ENCODE data around the gene LRP3.
"Not testable (repeated sequence)": the region's sequence is repeated elsewhere in the genome, so short reads cannot be mapped to it uniquely, and the experiment has no call there.

Gene LRP3, protein sequence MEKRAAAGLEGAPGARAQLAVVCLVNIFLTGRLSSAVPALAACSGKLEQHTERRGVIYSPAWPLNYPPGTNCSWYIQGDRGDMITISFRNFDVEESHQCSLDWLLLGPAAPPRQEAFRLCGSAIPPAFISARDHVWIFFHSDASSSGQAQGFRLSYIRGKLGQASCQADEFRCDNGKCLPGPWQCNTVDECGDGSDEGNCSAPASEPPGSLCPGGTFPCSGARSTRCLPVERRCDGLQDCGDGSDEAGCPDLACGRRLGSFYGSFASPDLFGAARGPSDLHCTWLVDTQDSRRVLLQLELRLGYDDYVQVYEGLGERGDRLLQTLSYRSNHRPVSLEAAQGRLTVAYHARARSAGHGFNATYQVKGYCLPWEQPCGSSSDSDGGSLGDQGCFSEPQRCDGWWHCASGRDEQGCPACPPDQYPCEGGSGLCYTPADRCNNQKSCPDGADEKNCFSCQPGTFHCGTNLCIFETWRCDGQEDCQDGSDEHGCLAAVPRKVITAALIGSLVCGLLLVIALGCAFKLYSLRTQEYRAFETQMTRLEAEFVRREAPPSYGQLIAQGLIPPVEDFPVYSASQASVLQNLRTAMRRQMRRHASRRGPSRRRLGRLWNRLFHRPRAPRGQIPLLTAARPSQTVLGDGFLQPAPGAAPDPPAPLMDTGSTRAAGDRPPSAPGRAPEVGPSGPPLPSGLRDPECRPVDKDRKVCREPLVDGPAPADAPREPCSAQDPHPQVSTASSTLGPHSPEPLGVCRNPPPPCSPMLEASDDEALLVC

DNA sequence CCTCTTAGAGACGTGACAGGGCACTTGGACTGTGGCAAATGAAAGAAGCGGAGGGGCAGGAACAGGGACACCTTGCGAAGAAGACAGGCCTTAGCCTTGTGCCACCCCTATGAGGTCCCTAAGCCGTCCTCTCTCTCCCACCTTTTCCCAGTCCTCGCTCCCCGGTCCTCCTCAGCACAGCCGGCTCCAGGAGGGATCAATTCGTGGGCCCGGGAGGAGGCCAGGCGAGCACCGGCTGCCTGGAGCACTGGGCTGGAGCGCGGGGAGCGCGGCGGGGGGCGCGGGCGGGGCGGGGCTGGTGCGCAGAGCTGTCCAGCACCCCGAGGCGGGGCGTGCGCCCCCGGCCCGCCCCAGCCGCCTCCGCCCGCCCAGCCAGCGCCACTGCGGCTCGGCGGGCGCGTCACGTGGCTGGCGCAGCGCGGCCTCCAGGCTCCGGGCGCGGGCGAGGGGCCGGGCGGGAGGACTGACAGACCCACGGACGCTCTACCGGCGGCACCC, at the start of gene LRP3:
TSS of gene LRP3 (plus strand) at position 466 of the 498 bp plus-strand sequence. CDS start 456 bp downstream, outside the sequence.
- peak; percentile 39 for DNase-seq (ENCODE audit: low spot score)

DNA sequence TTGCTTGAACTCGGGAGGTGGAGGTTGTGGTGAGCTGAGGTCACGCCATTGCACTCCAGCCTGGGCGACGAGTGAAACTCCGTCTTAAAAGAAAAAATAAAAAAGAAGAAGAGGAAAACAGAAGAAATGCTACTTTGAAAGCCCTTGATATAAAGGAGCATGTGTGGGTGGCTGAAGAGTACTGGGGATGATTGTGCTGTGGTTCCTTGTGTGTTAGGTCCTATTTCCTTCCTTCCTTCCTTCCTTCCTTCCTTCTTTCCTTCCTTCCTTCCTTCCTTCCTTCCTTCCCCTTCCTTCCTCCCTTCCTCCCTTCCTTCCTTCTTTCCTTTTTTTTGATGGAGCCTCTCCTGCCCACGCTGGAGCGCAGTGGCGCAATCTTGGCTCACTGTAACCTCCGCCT, 47.9 kb upstream of the LRP3 start:
- DNase-seq (ENCODE audit: low spot score): no peak

DNA sequence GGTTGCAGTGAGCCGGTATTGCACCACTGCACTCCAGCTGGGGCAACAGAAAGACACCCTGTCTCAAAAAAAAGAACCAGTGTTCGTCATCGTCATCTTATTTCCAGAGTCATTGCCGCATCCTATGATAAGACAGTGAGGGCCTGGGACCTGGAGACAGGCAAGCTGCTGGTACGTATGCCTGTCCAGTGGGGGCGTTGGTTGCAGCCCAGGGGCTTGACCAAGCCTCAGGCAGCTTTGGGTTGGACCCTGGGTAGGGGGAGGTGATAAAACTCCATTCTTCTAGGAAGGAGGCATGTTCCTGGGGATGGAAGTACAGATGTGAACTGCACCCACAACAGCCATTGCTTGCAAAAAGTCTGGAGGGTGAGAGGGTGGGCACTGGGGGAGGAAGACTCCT, 46.6 kb upstream of the LRP3 start:
- no peak for DNase-seq (ENCODE audit: low spot score)

DNA sequence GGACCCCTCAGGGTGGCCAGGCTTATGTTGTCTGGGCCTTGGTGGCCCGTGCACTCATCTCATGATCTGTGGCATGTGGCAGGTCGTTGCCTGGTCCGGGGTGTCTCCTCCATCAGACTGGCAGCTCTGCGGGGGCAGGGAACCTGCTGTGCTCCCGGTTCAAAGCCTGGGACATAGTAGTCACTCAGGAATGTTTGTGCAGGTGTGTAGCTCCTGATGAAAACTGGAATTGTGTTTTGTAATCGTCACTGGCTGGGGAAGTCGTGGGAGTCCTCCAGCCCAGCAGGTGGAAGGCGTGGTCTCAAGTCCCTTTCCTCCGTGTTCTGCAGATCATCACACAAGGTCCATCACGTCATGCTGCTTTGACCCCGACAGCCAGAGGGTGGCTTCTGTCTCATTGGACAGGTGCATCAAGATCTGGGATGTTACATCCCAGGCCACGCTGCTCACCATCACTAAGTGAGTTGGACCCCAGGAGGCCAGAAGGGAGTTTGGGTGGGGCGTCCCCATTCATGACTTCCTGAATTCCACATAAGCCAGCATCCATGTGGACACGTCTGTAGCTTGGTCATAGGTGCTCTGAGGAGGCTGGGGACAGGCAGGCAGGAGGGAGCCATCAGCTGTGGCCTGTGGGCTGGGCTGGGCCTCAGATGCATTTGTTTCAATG, 43.1 kb upstream of the LRP3 start:
- DNase-seq (ENCODE audit: low spot score): no peak

DNA sequence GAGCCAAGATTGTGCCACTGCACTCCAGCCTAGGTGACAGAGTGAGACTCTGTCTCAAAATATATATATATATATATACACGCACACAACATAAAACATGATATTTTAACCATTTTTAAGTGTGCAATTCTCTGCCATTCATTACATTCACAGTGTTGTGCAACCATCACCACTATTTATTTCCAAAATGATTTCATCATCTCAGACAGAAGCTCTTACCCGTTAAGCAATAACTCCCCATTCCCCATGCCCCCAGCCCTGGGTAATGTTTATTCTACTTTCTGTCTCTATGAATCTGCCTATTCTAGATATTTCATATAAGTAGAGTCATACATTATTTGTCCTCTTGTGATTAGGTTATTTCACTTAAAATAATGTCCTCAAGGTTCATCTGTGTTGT, 42.0 kb upstream of the LRP3 start:
- DNase-seq (ENCODE audit: low spot score): no peak

DNA sequence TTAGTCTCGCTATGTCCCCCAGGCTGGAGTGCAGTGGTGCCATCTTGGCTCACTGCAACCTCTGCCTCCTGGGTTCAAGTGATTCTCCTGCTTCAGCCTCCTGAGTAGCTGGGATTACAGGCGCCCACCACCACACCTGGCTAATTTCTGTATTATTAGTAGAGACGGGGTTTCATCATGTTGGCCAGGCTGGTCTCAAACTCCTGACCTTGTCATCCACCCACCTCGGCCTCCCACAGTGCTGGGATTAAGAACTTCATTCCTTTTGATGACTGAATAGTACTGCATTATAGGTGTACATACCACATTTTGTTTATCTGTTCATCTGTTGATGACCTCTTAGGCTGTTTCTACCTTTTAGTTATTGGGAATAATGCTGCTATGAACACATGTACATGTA, 41.5 kb upstream of the LRP3 start:
- not testable (repeated sequence) for DNase-seq (ENCODE audit: low spot score)

DNA sequence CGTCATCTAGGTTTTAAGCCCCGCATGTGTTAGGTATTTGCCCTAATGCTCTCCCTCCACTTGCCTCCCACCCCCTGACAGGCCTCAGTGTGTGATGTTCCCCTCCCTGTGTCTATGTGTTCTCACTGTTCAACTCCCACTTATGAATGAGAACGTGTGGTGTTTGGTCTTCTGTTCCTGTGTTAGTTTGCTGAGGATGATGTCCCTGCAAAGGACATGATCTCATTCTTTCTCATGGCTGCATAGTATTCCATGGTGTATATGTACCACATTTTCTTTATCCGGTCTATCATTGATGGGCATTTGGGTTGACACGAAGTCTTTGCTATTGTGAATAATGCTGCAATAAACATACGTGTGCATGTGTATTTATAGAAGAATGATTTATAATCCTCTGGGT, 39.8 kb upstream of the LRP3 start:
- not testable (repeated sequence) for DNase-seq (ENCODE audit: low spot score)

DNA sequence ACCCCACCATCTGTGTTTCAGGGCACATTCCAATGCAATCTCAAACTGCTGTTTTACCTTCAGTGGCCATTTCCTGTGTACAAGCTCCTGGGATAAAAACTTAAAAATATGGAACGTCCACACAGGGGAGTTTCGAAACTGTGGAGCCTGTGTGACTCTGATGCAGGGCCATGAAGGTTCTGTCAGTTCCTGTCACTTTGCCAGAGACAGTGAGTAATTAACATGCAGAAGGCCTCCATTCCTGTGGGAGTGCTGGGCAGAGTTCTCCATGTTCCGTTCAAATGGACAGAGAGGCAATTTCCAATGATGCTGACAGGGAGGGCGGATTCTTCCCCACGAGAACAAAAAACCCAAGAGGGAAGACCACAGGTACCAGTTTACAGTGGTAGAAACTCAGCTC, 37.8 kb upstream of the LRP3 start:
- no peak for DNase-seq (ENCODE audit: low spot score)

DNA sequence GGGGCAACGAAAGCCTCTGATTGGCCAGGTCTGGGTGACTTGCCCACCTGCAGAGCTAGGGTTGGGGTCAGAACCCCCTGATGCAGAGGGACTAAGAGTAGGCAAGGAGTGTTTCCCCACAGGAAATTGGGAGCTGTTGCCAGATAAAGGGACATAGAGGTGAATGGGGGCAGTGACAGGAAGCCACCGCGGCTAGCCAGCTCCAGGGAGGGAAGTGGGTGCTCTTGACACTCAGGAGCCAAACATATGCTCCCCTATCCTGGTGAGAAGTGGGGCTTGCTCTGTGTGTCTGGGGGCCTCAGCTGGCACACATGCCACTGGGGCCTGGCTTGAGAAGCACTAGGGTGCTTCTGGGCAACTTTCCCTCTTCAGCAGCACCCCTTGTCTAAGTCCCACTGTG, 36.2 kb upstream of the LRP3 start:
- no peak for DNase-seq (ENCODE audit: low spot score)

DNA sequence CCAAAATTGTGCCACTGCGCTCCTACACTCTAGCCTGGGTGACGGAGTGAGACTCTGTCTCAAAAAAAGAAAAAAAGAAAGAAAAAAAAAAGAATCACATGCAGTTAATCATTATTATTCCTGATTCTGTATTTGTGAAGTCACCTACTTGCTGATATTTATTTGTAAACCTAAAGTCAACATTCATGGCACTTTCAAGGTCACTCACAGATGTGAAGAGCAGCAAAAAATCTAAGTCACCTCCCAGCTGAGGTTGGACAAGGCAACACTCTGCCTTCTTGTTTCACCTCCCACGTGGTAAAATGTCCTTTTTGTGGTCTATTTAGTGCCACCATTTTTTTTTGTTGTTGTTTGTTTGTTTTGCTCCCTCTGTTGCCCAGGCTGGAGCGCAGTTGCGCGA, 35.8 kb upstream of the LRP3 start:
- no peak for DNase-seq (ENCODE audit: low spot score)

DNA sequence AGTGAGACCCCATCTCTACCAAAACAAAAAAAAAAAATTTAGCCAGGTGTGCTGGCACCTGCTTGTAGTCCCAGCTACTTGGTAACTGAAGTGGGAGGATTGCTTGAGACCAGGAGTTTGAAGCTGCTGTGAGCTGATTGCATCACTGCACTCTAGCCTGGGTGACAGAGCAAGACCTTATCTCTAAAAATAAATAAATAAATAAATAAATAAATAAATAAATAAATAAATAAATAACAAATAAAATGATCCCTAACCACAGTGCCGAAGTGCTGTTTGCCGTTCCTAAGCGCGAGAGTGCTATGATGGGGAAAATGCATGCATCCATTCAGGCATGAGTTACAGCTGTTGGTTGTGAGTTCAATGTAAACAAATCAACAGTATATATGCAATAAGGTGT, 35.0 kb upstream of the LRP3 start:
- no peak for DNase-seq (ENCODE audit: low spot score)

DNA sequence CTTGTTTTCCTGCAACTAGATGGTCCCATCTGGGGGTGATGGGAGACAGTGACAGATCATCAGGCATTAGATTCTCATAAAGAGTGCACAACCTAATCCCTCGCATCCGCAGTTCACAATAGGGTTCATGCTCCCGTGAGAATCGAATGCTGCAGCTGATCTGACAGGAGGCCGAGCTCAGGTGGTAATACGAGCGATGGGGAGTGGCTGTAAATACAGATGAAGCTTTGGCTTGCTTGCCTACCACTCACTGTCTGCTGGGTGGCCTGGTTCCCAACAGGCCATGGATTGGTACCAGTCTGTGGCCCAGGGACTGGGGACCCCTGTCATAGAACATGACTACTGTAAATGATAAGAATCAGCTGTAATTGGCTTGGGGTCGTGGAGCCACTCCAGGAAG, 34.2 kb upstream of the LRP3 start:
- DNase-seq (ENCODE audit: low spot score): no peak

DNA sequence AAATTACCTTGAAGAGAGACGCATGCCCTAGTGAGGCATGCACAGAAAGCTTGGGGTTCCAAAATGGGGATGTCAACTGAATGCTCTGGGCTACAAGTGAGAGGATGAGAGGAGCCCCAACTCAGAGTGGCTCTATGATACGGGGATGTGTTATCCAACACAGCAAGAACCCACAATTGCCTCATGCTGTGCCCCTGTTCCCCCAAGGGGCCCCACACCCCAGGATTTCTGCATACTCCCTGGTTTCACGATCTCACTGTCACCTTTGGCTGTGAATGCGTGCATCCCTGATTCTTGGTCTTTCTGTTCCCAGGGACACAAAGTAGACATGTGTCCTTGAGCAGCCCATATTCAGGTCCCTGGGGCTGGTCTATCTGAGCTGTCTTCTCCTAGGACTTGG, 32.9 kb upstream of the LRP3 start:
- DNase-seq (ENCODE audit: low spot score): no peak

DNA sequence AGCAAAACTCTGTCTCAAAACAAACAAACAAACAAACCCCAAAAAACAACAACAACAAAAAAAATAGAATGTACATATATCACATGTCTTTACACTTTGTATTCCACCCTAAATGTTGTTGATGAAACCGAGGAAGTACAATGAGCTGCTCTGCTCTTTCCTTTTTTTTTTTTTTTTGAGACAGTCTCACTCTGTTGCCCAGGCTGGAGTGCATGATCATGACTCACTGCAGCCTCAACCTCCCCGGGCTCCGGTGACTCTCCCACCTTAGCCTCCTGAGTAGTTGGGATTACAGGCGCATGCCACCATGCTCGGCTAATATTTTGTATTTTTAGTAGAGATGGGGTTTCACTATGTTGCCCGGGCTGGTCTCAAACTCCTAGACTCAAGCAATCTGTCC, 30.6 kb upstream of the LRP3 start:
- DNase-seq (ENCODE audit: low spot score): no peak

DNA sequence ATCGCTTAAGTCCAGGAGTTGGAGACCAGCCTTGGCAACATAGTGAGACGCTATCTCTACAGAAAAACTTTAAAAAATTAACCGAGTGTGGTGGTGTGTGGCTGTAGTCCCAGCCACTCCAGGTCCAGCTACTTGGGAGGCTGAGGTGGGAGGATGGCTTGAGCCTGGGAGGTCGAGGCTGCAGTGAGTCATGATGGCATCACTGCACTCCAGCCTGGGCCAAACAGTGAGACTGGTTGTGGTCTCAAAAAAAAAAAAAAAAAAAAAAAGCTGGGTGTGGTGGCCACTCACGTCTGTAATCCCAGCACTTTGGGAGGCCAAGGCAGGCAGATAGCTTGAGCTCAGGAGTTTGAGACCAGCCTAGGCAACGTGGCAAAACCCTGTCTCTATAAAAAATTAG, 28.1 kb upstream of the LRP3 start:
- DNase-seq (ENCODE audit: low spot score): not testable (repeated sequence)

DNA sequence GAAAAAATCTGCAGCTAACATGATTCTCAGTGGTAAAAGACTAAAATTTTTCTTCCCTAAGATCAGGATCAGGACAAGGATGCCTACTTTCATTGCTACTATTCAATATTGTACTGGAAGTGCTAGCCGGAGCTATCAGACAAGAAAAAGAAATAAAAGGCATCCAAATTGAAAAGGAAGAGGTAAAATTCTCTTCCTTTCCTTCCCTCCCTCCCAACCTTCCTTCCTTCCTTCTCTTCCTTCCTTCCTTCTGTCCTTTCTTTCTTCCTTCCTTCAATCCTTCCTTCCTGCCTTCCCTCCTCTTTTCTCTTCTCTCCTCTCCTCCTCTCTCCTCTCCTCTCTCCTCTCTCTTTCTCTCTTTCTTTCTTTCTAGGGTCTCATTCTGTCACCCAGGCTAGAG, 26.7 kb upstream of the LRP3 start:
- no peak for DNase-seq (ENCODE audit: low spot score)

DNA sequence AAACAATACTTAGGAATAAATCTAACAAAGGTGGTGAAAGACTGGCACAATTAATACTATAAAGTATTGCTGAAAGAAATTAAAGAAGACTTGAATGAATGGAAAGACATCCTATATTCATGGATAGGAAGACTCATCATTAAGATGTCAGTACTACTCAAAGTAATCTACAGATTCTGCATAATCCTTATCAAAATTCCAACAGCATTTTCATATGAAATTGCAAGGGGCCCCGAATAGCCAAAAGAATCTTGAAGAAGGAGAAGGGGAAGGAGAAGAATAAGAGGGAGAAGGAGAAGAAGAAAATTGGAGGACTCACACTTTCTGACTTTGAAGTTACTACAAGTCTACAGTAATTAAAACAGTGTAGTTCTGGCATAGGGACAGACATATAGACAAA, 25.6 kb upstream of the LRP3 start:
- DNase-seq (ENCODE audit: low spot score): no peak

DNA sequence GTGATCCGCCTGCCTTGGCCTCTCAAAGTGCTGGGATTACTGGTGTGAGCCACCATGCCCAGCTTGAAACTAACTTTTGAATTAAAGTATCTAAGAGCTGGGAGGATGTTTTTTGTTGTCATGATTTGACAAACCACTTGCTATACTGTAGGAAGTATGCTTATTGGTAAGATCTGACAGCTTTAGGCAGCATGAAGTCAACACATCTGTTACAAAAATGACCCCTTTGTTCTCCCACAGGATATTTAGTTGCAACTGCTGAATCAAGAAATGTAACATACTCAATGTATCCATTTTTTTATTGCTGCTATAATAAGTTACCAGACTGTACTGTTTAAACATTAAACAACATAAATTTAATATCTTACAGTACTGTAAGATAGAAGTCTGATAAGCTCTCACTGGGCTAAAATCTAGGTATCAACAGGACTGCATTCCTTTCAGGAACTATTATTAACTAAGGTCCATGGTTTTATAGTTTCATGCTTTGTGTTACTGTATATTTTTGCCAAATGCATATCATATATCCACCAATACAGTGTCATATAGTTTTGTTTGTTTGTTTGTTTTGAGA, 22.8 kb upstream of the LRP3 start:
- no peak for DNase-seq (ENCODE audit: low spot score)

DNA sequence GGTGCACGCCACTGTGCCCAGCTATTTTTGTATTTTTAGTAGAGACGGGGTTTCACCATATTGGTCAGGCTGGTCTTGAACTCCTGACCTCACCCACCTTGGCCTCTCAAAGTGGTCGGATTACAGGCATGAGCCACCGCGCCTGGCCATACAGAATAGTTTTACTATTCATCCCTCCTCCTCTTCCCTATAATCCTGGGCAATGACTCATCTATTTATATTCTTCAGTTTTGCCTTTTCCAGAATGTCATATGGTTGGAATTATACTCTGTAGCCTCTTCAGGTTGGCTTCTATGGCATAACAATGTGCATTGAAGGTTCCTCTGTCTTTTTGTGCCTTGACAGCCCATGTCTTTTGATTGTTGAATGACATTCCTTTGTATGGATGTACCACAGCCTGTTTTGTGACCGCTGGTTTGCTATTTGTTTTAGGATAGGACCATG, 22.2 kb upstream of the LRP3 start:
- no peak for DNase-seq (ENCODE audit: low spot score)

DNA sequence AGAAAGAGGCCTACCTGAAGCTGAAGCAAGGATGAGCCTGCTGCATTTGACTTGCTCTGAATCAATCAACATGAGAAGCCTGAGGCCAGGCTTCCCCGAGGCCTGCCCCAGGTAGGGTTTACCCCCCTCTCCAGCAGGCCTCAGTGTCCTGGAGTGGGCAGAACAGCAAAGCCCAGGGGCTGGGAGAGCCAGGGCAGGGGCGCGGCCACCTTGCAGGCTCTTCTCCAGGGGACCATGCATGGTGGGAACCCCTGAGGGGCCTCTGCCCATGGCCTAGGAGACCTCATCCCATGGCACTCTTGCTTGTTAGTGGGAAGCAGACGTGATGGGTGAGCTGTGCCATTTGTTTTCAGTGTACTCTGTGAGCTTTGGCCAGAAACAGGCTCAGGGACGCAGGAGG, 19.9 kb upstream of the LRP3 start:
- DNase-seq (ENCODE audit: low spot score): no peak

DNA sequence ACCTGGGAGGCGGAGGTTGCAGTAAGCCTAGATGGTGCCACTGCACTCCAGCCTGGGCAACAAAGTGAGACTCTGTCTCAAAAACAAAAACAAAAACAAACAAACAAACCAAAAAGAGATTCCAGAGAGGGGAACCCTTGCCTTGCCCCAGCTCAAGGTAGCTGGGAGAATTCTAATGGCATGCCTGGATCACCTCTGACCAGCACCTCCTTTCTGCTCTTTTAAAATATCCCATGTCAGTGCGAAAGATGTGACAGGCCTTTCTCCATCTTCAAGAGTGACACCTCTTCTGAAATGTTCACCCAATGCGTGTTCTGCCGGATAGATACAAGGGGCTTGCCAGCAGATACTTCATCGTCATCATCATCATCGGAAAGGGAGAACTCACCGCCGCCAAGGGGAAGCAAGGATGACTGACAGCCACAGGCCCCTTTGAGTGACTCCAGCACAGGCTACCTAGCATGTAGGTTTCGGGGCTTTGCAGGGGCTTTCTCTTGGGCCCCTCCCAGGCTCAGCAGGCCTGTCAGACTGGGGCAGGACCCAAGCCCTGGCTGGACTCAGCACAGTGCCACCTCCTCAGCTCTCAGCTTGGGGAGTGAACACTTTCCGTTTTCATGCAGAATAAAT, 18.9 kb upstream of the LRP3 start:
- DNase-seq (ENCODE audit: low spot score): no peak

Measured in cerebellar cortex (tissue), 1 donor.